DOHH2 (cell line): Measurements from ENCODE around the gene ZC3H4.

ENCODE experiments used
- H3F3A ChIP-seq: fragments of 200-600 bp; sonication (generic), shearing (Covaris generic); 2 replicates; pipeline ENCODE4 v1.6.0; 2016; ENCODE audit warnings: antibody characterized with exemption, mild to moderate bottlenecking; ENCODE audit not compliant: control insufficient read depth, insufficient read depth
- H3K27ac ChIP-seq: fragments of 200-600 bp; sonication (generic); 2 replicates; pipeline ENCODE4 v1.5.1; 2014; ENCODE audit warnings: low read depth, mild to moderate bottlenecking, low read length, moderate library complexity
- H3K27me3 ChIP-seq: fragments of 200-600 bp; sonication (generic); 2 replicates; pipeline ENCODE4 v1.6.1; 2014; ENCODE audit warnings: mild to moderate bottlenecking, low read length, mixed read lengths; ENCODE audit not compliant: control insufficient read depth
- H3K36me3 ChIP-seq: fragments of 200-600 bp; sonication (generic); 2 replicates; pipeline ENCODE4 v1.6.1; 2014; ENCODE audit warnings: mild to moderate bottlenecking, low read length, moderate library complexity, mixed read lengths; ENCODE audit not compliant: control insufficient read depth
- H3K4me1 ChIP-seq: fragments of 200-600 bp; sonication (generic); 2 replicates; pipeline ENCODE4 v1.6.1; 2014; ENCODE audit warnings: mild to moderate bottlenecking, low read length, mixed read lengths; ENCODE audit not compliant: control insufficient read depth
- H3K4me2 ChIP-seq: fragments of 200-600 bp; sonication (generic); 2 replicates; pipeline ENCODE4 v1.6.0; 2014; ENCODE audit warnings: mild to moderate bottlenecking, low read length, moderate library complexity
- H3K4me3 ChIP-seq: fragments of 200-600 bp; sonication (generic); 2 replicates; pipeline ENCODE4 v1.5.1; 2014; ENCODE audit warnings: mild to moderate bottlenecking, low read length, mixed read lengths
- H3K79me2 ChIP-seq: fragments of 200-600 bp; sonication (generic); 2 replicates; pipeline ENCODE4 v1.6.1; 2014; ENCODE audit warnings: mild to moderate bottlenecking, low read length, mixed read lengths; ENCODE audit not compliant: control insufficient read depth
- H3K9me2 ChIP-seq: fragments of 200-600 bp; sonication (generic); replicated peaks from 2 replicates; pipeline ENCODE4 v1.6.1; 2014; ENCODE audit warnings: mild to moderate bottlenecking, low read length, mixed read lengths; ENCODE audit not compliant: control insufficient read depth
- H3K9me3 ChIP-seq: fragments of 200-600 bp; sonication (generic); 2 replicates; pipeline ENCODE4 v1.6.1; 2014; ENCODE audit warnings: antibody characterized with exemption, low read length, mixed read lengths; ENCODE audit not compliant: control insufficient read depth, insufficient read depth
- H4K20me1 ChIP-seq: fragments of 200-600 bp; sonication (generic); 2 replicates; pipeline ENCODE4 v1.6.0; 2014; ENCODE audit warnings: low read depth, mild to moderate bottlenecking, antibody characterized with exemption, low read length, moderate library complexity; ENCODE audit not compliant: control insufficient read depth, insufficient read depth
- EZH2phosphoT487 ChIP-seq: fragments of 200-600 bp; sonication (generic); IDR thresholded peaks from 2 replicates; pipeline ENCODE4 v1.6.1; 2017; ENCODE audit warnings: borderline replicate concordance, mild to moderate bottlenecking, antibody characterized with exemption, low read length, moderate library complexity, mixed read lengths
- TF ChIP-seq, protein P1 (sequence below): fragments of 200-600 bp; sonication (generic); IDR thresholded peaks from one replicate; pipeline ENCODE4 v1.5.1; 2014; ENCODE audit warnings: antibody characterized with exemption, mild to moderate bottlenecking, low read depth, low read length; ENCODE audit not compliant: poor library complexity, severe bottlenecking

The ZC3H4 gene

DNA sequence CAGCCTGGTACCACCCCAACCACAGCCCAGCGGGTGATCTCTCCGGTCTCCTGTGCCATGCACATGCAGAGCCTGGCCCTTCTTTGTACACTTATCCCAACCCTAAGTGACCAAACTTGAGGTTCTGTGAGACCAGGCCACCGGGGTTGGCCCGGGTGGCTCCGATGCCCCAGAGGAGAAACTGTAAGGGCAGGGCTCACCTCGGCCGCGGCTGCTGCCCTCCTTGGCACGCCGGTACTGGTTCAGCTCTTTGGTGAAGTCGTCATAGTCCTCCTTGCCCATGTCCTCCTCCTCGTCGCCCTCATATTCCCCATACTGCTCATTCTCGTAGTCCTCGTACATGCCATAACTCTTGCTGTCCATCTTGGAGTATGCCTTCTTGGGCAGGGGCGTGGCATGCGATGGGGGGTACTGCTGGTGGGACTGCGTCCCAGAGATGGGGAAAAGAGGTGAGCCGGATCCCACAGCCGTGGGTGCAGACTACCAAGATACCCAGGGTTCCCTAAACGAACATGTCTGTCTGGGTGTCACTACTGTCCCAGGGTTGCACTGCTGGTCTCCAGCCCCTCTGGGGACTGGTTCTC is 23.7 kb downstream of the ZC3H4 start:
- Histone ChIP-seq H3K36me3 (peaks cover 81% of the 10 kb centered on the region), H3K4me3 (no peak overlapping the region), H3K79me2 (peaks cover 40% of the 10 kb centered on the region), H3K27ac (no peak overlapping the region), H3K27me3 (no peaks in the 10 kb centered on the region), H4K20me1 (no peaks in the 10 kb centered on the region), H3K4me2 (no peak overlapping the region), H3F3A (no peaks in the 10 kb centered on the region), H3K9me3 (no peaks in the 10 kb centered on the region), H3K9me2 (no peaks in the 10 kb centered on the region), H3K4me1 (no peaks in the 10 kb centered on the region)
- TF ChIP-seq, protein P1, sequence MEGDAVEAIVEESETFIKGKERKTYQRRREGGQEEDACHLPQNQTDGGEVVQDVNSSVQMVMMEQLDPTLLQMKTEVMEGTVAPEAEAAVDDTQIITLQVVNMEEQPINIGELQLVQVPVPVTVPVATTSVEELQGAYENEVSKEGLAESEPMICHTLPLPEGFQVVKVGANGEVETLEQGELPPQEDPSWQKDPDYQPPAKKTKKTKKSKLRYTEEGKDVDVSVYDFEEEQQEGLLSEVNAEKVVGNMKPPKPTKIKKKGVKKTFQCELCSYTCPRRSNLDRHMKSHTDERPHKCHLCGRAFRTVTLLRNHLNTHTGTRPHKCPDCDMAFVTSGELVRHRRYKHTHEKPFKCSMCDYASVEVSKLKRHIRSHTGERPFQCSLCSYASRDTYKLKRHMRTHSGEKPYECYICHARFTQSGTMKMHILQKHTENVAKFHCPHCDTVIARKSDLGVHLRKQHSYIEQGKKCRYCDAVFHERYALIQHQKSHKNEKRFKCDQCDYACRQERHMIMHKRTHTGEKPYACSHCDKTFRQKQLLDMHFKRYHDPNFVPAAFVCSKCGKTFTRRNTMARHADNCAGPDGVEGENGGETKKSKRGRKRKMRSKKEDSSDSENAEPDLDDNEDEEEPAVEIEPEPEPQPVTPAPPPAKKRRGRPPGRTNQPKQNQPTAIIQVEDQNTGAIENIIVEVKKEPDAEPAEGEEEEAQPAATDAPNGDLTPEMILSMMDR, result no peak
- no peak for TF ChIP-seq EZH2phosphoT487

DNA sequence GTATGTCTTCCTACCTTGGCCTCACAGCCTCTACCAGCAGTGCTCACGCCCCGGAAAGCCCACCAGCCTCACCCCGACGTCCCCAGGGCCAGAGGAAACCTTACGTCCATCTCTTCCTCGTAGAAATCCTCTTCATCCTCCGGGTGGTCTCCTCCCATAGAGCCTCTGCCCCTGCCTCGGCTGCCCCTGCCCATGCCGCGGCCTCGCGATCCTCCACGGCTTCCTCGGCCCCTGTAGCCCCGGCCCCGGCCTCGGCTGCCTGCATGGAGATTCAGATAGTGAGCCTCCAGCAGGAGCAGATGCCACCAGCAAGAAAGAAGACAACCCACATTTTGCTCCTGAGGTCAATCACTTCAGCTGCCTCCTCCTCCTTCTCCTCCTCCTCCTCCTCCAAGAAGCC is 27.3 kb downstream of the ZC3H4 start:
- H3K36me3 ChIP-seq, result peaks cover 91% of the 10 kb centered on the region

DNA sequence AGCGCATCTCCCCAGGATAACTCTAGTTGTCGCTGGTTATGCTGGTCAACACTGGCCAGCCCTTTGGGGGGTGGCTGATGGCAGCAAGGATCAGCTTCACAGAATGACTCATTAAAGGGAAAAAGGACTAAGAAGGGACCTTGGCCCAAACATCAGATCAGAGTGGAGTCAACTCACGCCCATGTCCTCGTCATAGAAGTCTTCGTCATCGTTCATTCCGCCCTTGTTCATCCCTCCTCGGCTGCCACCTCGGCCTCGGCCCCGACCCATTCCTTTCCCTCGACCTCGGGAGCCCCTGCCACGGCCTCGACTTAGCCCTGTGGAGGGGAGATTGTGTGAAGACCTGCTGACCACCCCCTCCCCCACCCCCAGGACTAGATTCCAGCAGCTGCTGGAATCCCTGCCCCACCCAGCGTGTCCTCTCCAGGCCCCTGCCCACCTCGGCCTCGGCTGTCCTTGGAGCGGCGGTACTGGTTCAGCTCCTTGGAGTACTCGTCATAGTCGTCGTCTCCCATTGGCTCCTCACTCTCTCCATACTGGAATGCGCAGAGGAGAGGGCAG is 28.6 kb downstream of the ZC3H4 start:
- no peaks in the 10 kb centered on the region for H3K9me2 ChIP-seq
- H3F3A ChIP-seq, result 0 out of 2 replicates have a peak, but pooled peaks cover 3% of the 10 kb centered on the region
- no peaks in the 10 kb centered on the region for H3K27me3 ChIP-seq
- H3K4me2 ChIP-seq, result no peak overlapping the region
- H3K27ac ChIP-seq, result no peak overlapping the region
- H3K4me1 ChIP-seq, result no peaks in the 10 kb centered on the region
- peaks cover 91% of the 10 kb centered on the region for H3K36me3 ChIP-seq
- TF ChIP-seq EZH2phosphoT487, result no peak
- TF ChIP-seq, protein P1, result no peak
- no peak overlapping the region for H3K4me3 ChIP-seq
- no peaks in the 10 kb centered on the region for H3K9me3 ChIP-seq
- H3K79me2 ChIP-seq, result peaks cover 1% of the 10 kb centered on the region
- no peaks in the 10 kb centered on the region for H4K20me1 ChIP-seq

More for the DNA sequence above, 27.3 kb downstream of the ZC3H4 start:
- Histone ChIP-seq H3K4me3 (no peak overlapping the region), H3F3A (0 out of 2 replicates have a peak, but pooled peaks cover under 1% of the 10 kb centered on the region), H4K20me1 (no peaks in the 10 kb centered on the region), H3K4me2 (no peak overlapping the region), H3K9me3 (no peaks in the 10 kb centered on the region), H3K27ac (no peak overlapping the region), H3K4me1 (no peaks in the 10 kb centered on the region), H3K27me3 (no peaks in the 10 kb centered on the region), H3K9me2 (no peaks in the 10 kb centered on the region), H3K79me2 (peaks cover 13% of the 10 kb centered on the region)
- TF ChIP-seq, protein P1, result no peak
- TF ChIP-seq EZH2phosphoT487, result no peak
